ENCODE measurements around the gene ERVH48-1. TPM values are rescaled to one million over a fixed set of nuclear protein-coding genes. Genes with fewer than 3 reads are reported as not detected.
A peak's percentile ranks its signal among the peaks of the same experiment; 100 is the strongest.
"Not testable (repeated sequence)": the region's sequence is repeated elsewhere in the genome, so short reads cannot be mapped to it uniquely, and the experiment has no call there.

ERVH48-1 gene
- total RNA-seq, 1 experiment from 2014 or later = not detected

- Histone ChIP-seq H4K20me1 (ENCODE audit: low read length) (0 out of 2 replicates have a peak, but pooled peaks cover 5% of the 10 kb centered on the region), H2AFZ (ENCODE audit: low read length) (peak overlapping the region; percentile 42), H3K9me2 (replicated peaks; ENCODE audit: low read length) (no peaks in the 10 kb centered on the region), H3F3A (ENCODE audit: low read length, unreplicated experiment) (no peaks in the 10 kb centered on the region), H3K4me3 (ENCODE audit: low read length) (peak overlapping the region; percentile 78), H3K27me3 (ENCODE audit: low read length) (no peaks in the 10 kb centered on the region), H3K27ac (ENCODE audit: low read length) (peak overlapping the region; percentile 87), H3K36me3 (ENCODE audit: low read depth, low read length) (peaks cover 13% of the 10 kb centered on the region; the same call in 1 of the 2 replicates), H3K4me2 (ENCODE audit: low read length) (peak overlapping the region; percentile 90), H3K9ac (ENCODE audit: low read length) (peak overlapping the region; percentile 99), H3K9me3 (ENCODE audit: low read length) (no peaks in the 10 kb centered on the region), H3K79me2 (ENCODE audit: low read length) (peaks cover 58% of the 10 kb centered on the region), H3K4me1 (ENCODE audit: insufficient read depth, low read length) (peaks cover 11% of the 10 kb centered on the region)
- DNase-seq = no peak
- CTCF ChIA-PET = interaction anchor here (0.7 kb wide), 1 partner anchor 286 kb away, joined by 3 read pairs; no protein-coding TSS in a partner anchor
- no TSS peak for BruUV-seq (replicated peaks)
- no peak; the same call in 1 of the 2 replicates for ATAC-seq
- TF ChIP-seq CTCF (conservative IDR thresholded peaks at IDR 0.05; ENCODE audit: low read depth, low read length) = no peak
- no peak for TF ChIP-seq EZH2phosphoT487 (IDR thresholded peaks at IDR 0.05; ENCODE audit: borderline replicate concordance, low read length)
- TF ChIP-seq EZH2 (IDR thresholded peaks at IDR 0.05; ENCODE audit: low read length, unreplicated experiment) = no peak
- intact Hi-C loops (cut with micrococcal nuclease) = no loop called here
- POLR2A ChIA-PET (ENCODE audit: unreplicated experiment) = interaction anchor here (0.5 to 0.6 kb wide), 2 partner anchors 95 to 385 kb away, joined by 3 to 5 read pairs; no protein-coding TSS in a partner anchor
These were observed 46.8 kb downstream of the ERVH48-1 start for GRCh38 chr21:42878678-42878992.

GRCh38 chr21:42875811-42876210 is 49.6 kb downstream of the ERVH48-1 start:
- H3K9ac ChIP-seq (ENCODE audit: low read length); ATAC-seq; CTCF ChIA-PET; DNase-seq; H3K9me2 ChIP-seq (replicated peaks; ENCODE audit: low read length); intact Hi-C loops (cut with micrococcal nuclease); H3K4me3 ChIP-seq (ENCODE audit: low read length); H3K27ac ChIP-seq (ENCODE audit: low read length); H2AFZ ChIP-seq (ENCODE audit: low read length); H3K9me3 ChIP-seq (ENCODE audit: low read length); H3F3A ChIP-seq (ENCODE audit: low read length, unreplicated experiment); BruUV-seq (replicated peaks); POLR2A ChIA-PET (ENCODE audit: unreplicated experiment); H3K27me3 ChIP-seq (ENCODE audit: low read length); H3K4me2 ChIP-seq (ENCODE audit: low read length): not testable (repeated sequence)
- peaks cover 10% of the 10 kb centered on the region; the same call in 1 of the 2 replicates for H4K20me1 ChIP-seq (ENCODE audit: low read length)
- H3K4me1 ChIP-seq (ENCODE audit: insufficient read depth, low read length) = peaks cover 11% of the 10 kb centered on the region
- H3K36me3 ChIP-seq (ENCODE audit: low read depth, low read length) = peaks cover 37% of the 10 kb centered on the region
- peaks cover 83% of the 10 kb centered on the region for H3K79me2 ChIP-seq (ENCODE audit: low read length)

GRCh38 chr21:42873096-42873495 is 52.3 kb downstream of the ERVH48-1 start:
- intact Hi-C loops (cut with micrococcal nuclease) = no loop called here
- peaks cover 5% of the 10 kb centered on the region for H3K4me1 ChIP-seq (ENCODE audit: insufficient read depth, low read length)
- peaks cover 23% of the 10 kb centered on the region; the same call in 1 of the 2 replicates for H4K20me1 ChIP-seq (ENCODE audit: low read length)
- POLR2A ChIA-PET (ENCODE audit: unreplicated experiment) = no interaction called here
- H3K9me3 ChIP-seq (ENCODE audit: low read length) = no peaks in the 10 kb centered on the region
- H3K4me3 ChIP-seq (ENCODE audit: low read length) = no peak overlapping the region
- TF ChIP-seq CTCF (conservative IDR thresholded peaks at IDR 0.05; ENCODE audit: low read depth, low read length) (no peak), EZH2phosphoT487 (IDR thresholded peaks at IDR 0.05; ENCODE audit: borderline replicate concordance, low read length) (no peak), EZH2 (IDR thresholded peaks at IDR 0.05; ENCODE audit: low read length, unreplicated experiment) (no peak)
- no peaks in the 10 kb centered on the region for H3F3A ChIP-seq (ENCODE audit: low read length, unreplicated experiment)
- H3K79me2 ChIP-seq (ENCODE audit: low read length) = peaks cover 86% of the 10 kb centered on the region
- CTCF ChIA-PET = no interaction called here
- BruUV-seq (replicated peaks) = no TSS peak
- peaks cover 60% of the 10 kb centered on the region for H3K36me3 ChIP-seq (ENCODE audit: low read depth, low read length)
- no peaks in the 10 kb centered on the region for H3K9me2 ChIP-seq (replicated peaks; ENCODE audit: low read length)
- H3K9ac ChIP-seq (ENCODE audit: low read length) = no peak overlapping the region
- H3K4me2 ChIP-seq (ENCODE audit: low read length) = no peak overlapping the region
- H2AFZ ChIP-seq (ENCODE audit: low read length) = no peak overlapping the region
- H3K27me3 ChIP-seq (ENCODE audit: low read length) = no peaks in the 10 kb centered on the region
- H3K27ac ChIP-seq (ENCODE audit: low read length) = no peak overlapping the region
- DNase-seq (no peak), ATAC-seq (no peak)
